Heart left ventricle (tissue), 16 donors: ENCODE data around the gene NEDD9. TPM values are rescaled to one million over a fixed set of nuclear protein-coding genes. Genes with fewer than 3 reads are reported as not detected.

Experiments used
- ATAC-seq, 4 donors: fragments of 200-7000 bp; cut with Tn5 transposase; one replicate each; pipeline ENCODE4 v1.9.1; 2020 to 2022; ENCODE audit warnings: moderate library complexity in 4 of 4, mild to moderate bottlenecking in 3 of 4, moderate number of reproducible peaks in 1 of 4
- DNase-seq, 5 donors: peaks; one replicate each; pipeline ENCODE4 v3.0.0-alpha.2; 2020
- H3K27ac ChIP-seq, 12 donors: fragments of 200-600 bp; sonication (generic) in 4 of 12; one replicate each; pipeline versions ENCODE4 v1.5.0 to v1.8.0; 2016 to 2022; ENCODE audit warnings: mild to moderate bottlenecking in 2 of 12
- H3K27me3 ChIP-seq, 9 donors: fragments of 200-600 bp; sonication (generic) in 2 of 9; one replicate each; pipeline versions ENCODE4 v1.5.1 to v1.8.0; 2016 to 2022; ENCODE audit warnings: mild to moderate bottlenecking in 3 of 9
- H3K36me3 ChIP-seq, 9 donors: fragments of 200-600 bp; sonication (generic) in 2 of 9; one replicate each; pipeline versions ENCODE4 v1.5.0 to v1.8.0; 2018 to 2022; ENCODE audit warnings: mild to moderate bottlenecking in 2 of 9
- H3K4me1 ChIP-seq, 12 donors: fragments of 200-600 bp; sonication (generic) in 4 of 12; one replicate each; pipeline versions ENCODE4 v1.5.0 to v1.8.0; 2016 to 2022; ENCODE audit warnings: mild to moderate bottlenecking in 3 of 12
- H3K4me3 ChIP-seq, 12 donors: fragments of 200-600 bp; sonication (generic) in 4 of 12; one replicate each; pipeline versions ENCODE4 v1.5.0 to v1.8.0; 2017 to 2022; ENCODE audit warnings: mild to moderate bottlenecking in 9 of 12, moderate library complexity in 4 of 12
- H3K9me3 ChIP-seq, 12 donors: fragments of 200-600 bp; sonication (generic) in 4 of 12; one replicate each; pipeline versions ENCODE4 v1.5.0 to v1.8.0; 2016 to 2022; ENCODE audit warnings: mild to moderate bottlenecking in 1 of 12
- CTCF ChIP-seq, 12 donors: fragments of 200-600 bp; sonication (generic) in 4 of 12; IDR thresholded peaks; one replicate each; pipeline versions ENCODE4 v1.5.0 to v1.8.0; 2018 to 2022; ENCODE audit warnings: antibody characterized with exemption in 12 of 12, mild to moderate bottlenecking in 5 of 12
- POLR2A ChIP-seq, 2 donors: fragments of 450-650 bp; IDR thresholded peaks; one replicate each; pipeline ENCODE4 v1.6.1; 2017; ENCODE audit warnings: antibody characterized with exemption in 2 of 2, mild to moderate bottlenecking in 2 of 2, moderate library complexity in 2 of 2
- WGBS, 4 donors: extraction: QIAGEN DNeasy Blood & Tissue Kit in 2 of 4; methylation state at CpG; one replicate each; pipeline versions ENCODE4 v1.1.5 to v1.1.7; 2013 to 2018; 5-methylcytosine and 5-hydroxymethylcytosine counted together
- intact Hi-C, 10 donors: fragments of 100-400 bp; cut with DNase I; formaldehyde crosslinking; loops; one replicate each; pipeline versions ENCODE4 v1.11.1 to v1.14.2; 2022
- polyA plus RNA-seq, 2 donors: library from polyadenylated mRNA; stranded (reverse); fragments of 200-250 nt; gene quantifications; one replicate each; pipeline ENCODE4 v1.2.3, GENCODE V29; 2013
- total RNA-seq, 9 donors: library from RNA; depleted of rRNA in 2 of 9; stranded (reverse); fragments of >200 nt in 2 of 9; fragmentation: NEBNext Ultra II Directional in 3 of 9; extraction: Animal tissue kit (Norgen Biotek cat#: 25700) in 3 of 9; gene quantifications; one replicate each; pipeline versions ENCODE4 v1.1.0 to v1.2.4, GENCODE V29; 2016 to 2023
- donor health status: ischemic (EF 13 %, LVEDD 7.1; RV severe dilation, severe dysfunction).
- donor health status: healthy with polysubstance abuse.
- donor health status: DM: no; HTN: yes; CAD: no.
- donor health status: DM: no; HTN: no; CAD: no.
- donor health status: ischemic (EF 25% LVEDD 6.9; RV normal size, moderate dysfunction).
- donor health status: ischemic (EF 25% LVEDD 5.7; RV mildly dilated, moderate dysfunction).
- donor health status: healthy.
- donor health status: DM: yes; HTN: yes; CAD: no.
- donor health status: ischemic (EF 35%, LVEDD 5.7; RV mildly dilated, moderate dysfunction).
- donor health status: nonischemic (EF 11% LVEDD 7.7; RV severe dilation, severe dysfunction).
- donor health status: DM: yes; HTN: yes; CAD: no.
- donor health status: PGD.
- donor health status: ischemic (EF 29% LVEDD 5.4; RV normal size, mild dysfunction).
- donor health status: nonischemic (EF 23%, LVEDD 6.1; RV moderate dilation, normal function).

The NEDD9 gene
- total and polyA plus RNA-seq, 11 donors = 10.2 to 55.7 (median 20.9) TPM

GRCh38 chr6:11266926-11267325 is 34.5 kb upstream of the NEDD9 start:
- 51 to 71% (median 57%) methylated on average over 3 of the region's 3 CpGs for WGBS, 4 donors
- TF ChIP-seq CTCF (IDR thresholded peaks at IDR 0.05) = no peak
- TF ChIP-seq POLR2A (IDR thresholded peaks at IDR 0.05) = no peak
- intact Hi-C loops = loop anchor here in 1 of 10 donors (2.0 to 10.0 kb wide), 2 partner anchors 30 to 228 kb away; no protein-coding TSS in a partner anchor
- H3K36me3 ChIP-seq = no peaks in the 10 kb centered on the region
- H3K4me3 ChIP-seq = no peak overlapping the region
- H3K27me3 ChIP-seq = no peaks in the 10 kb centered on the region
- ATAC-seq (no peak), DNase-seq (no peak)
- no peak overlapping the region for H3K27ac ChIP-seq
- H3K4me1 ChIP-seq = peaks cover 0 to 35% (median 22%) of the 10 kb centered on the region in 12 donors
- no peaks in the 10 kb centered on the region for H3K9me3 ChIP-seq

DNA sequence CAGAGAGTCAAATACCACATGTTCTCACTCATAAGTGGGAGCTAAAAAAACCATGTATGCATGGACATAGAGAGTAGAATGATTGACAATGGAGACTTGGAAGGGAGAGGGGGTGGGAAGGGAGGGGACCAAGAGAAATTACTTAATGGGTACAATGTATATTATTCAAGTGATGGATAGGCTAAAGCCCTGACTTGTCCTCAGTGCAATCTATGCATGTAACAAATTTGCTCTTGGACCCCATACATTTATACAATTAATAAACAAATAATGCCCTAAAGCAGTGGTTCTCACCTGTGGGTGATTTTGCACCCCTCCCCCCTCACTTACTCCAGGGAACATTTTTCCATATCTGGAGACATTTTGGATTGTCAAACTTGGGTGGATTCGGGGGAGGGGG is 33.5 kb upstream of the NEDD9 start:
- ATAC-seq (no peak), DNase-seq (no peak)
- no peak for TF ChIP-seq CTCF (IDR thresholded peaks at IDR 0.05)
- no peak for TF ChIP-seq POLR2A (IDR thresholded peaks at IDR 0.05)
- no peak overlapping the region for H3K4me3 ChIP-seq
- WGBS, 4 donors = 83 to 100% (median 88%) methylated on average over 1 of the region's 1 CpG
- no peak overlapping the region for H3K27ac ChIP-seq
- peaks cover 0 to 33% (median 22%) of the 10 kb centered on the region in 12 donors for H3K4me1 ChIP-seq
- H3K27me3 ChIP-seq = no peaks in the 10 kb centered on the region
- no peaks in the 10 kb centered on the region for H3K36me3 ChIP-seq
- intact Hi-C loops = loop anchor here in 1 of 10 donors (2.0 to 10.0 kb wide), 2 partner anchors 29 to 229 kb away; no protein-coding TSS in a partner anchor
- H3K9me3 ChIP-seq = no peaks in the 10 kb centered on the region

GRCh38 chr6:11264100-11264499 is 31.6 kb upstream of the NEDD9 start:
- TF ChIP-seq POLR2A (IDR thresholded peaks at IDR 0.05) = no peak
- TF ChIP-seq CTCF (IDR thresholded peaks at IDR 0.05) = no peak
- no peaks in the 10 kb centered on the region for H3K27me3 ChIP-seq
- peaks cover 0 to 26% (median 19%) of the 10 kb centered on the region in 12 donors for H3K4me1 ChIP-seq
- no peaks in the 10 kb centered on the region for H3K9me3 ChIP-seq
- intact Hi-C loops = loop anchor here in 1 of 10 donors (10.0 kb wide), 1 partner anchor 231 kb away; no protein-coding TSS in a partner anchor
- peak overlapping the region in 10 of 12 donors; percentile 12 to 86 (median 72) for H3K27ac ChIP-seq
- ATAC-seq (no peak), DNase-seq (no peak)
- WGBS, 4 donors = 94 to 95% (median 95%) methylated on average over 6 of the region's 6 CpGs
- no peaks in the 10 kb centered on the region for H3K36me3 ChIP-seq
- no peak overlapping the region for H3K4me3 ChIP-seq

DNA sequence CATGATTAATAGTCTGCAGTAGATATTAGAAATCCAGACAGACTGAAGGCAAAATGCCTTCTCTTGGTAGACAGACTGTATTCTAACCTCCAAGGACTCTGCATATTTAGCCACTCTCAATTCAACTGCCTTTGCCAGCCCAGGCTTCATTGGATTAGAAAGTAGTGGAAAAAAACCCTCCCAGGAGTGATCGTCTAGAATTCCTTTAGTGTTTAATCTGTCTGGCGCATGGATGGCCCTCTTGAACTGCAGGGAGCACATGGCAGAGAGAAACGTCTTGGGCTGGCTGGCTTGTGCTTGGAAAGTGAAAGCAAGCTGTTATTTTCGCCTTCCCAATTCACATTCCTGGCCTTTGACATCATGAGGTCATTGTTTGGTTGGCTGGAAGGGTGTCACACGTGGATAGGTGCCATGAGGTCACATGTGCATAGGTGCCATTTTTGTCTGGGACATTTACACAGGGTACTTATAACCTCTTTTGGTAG is 30.9 kb upstream of the NEDD9 start:
- H3K9me3 ChIP-seq = no peaks in the 10 kb centered on the region
- 4 to 11% (median 6%) methylated on average over 5 of the region's 5 CpGs for WGBS, 4 donors
- H3K4me3 ChIP-seq = peak overlapping the region in 1 of 12 donors; percentile 1
- no peaks in the 10 kb centered on the region for H3K36me3 ChIP-seq
- peaks cover 0 to 27% (median 19%) of the 10 kb centered on the region in 12 donors for H3K4me1 ChIP-seq
- peak overlapping the region; percentile 25 to 86 (median 72) for H3K27ac ChIP-seq
- no peaks in the 10 kb centered on the region for H3K27me3 ChIP-seq
- DNase-seq (peak; percentile 66 to 84 (median 74)), ATAC-seq (peak; percentile 87 to 95 (median 94))
- TF ChIP-seq CTCF (IDR thresholded peaks at IDR 0.05) = no peak
- TF ChIP-seq POLR2A (IDR thresholded peaks at IDR 0.05) = no peak
- intact Hi-C loops = loop anchor here in 1 of 10 donors (10.0 kb wide), 1 partner anchor 231 kb away; no protein-coding TSS in a partner anchor
